HL-60/S4 treated with phorbol 12-myristate 13-acetate at 8.2 ng/mL for 4 days and 3 days (cell line): ENCODE data around the gene LGMN.
"Not testable (repeated sequence)": the region's sequence is repeated elsewhere in the genome, so short reads cannot be mapped to it uniquely, and the experiment has no call there.

ENCODE experiments used
- in situ Hi-C: fragments of 300-500 bp; cut with MboI; formaldehyde crosslinking; loops from 2 replicates; pipeline ENCODE4 v1.15.0; 2022; ENCODE audit warnings: low sequenced_read_pairs

LGMN gene

GRCh38 chr14:92748259-92749016 is at the start of gene LGMN:
LGMN (minus strand) TSS chr14:92748627; CDS start chr14:92732786, 15,841 bp downstream.
- in situ Hi-C loops, result no loop called here

GRCh38 chr14:92794961-92795360 is 46.5 kb upstream of the LGMN start:
- in situ Hi-C loops, result no loop called here

- in situ Hi-C loops, result no loop called here
Measured at GRCh38 chr14:92794547-92794941, 46.1 kb upstream of the LGMN start.

- in situ Hi-C loops, result no loop called here
Measured at GRCh38 chr14:92793709-92794546, 45.5 kb upstream of the LGMN start, which contains the start of gene GOLGA5. GOLGA5 (plus strand) TSS chr14:92794305; CDS start chr14:92797438, 3,133 bp downstream.

- in situ Hi-C loops, result no loop called here
Measured at GRCh38 chr14:92792885-92793284, 44.5 kb upstream of the LGMN start.

GRCh38 chr14:92789457-92790089 is 41.1 kb upstream of the LGMN start:
- in situ Hi-C loops, result no loop called here

- in situ Hi-C loops, result no loop called here
Measured at GRCh38 chr14:92787554-92787953, 39.1 kb upstream of the LGMN start.

GRCh38 chr14:92786427-92786756 is 38.0 kb upstream of the LGMN start:
- in situ Hi-C loops, result no loop called here

- in situ Hi-C loops, result no loop called here
Measured at GRCh38 chr14:92785667-92786426, 37.4 kb upstream of the LGMN start.

- in situ Hi-C loops, result no loop called here
Measured at GRCh38 chr14:92783813-92784431, 35.5 kb upstream of the LGMN start.

- in situ Hi-C loops, result no loop called here
Measured at GRCh38 chr14:92781350-92781749, 32.9 kb upstream of the LGMN start.

- in situ Hi-C loops, result no loop called here
Measured at GRCh38 chr14:92780444-92781232, 32.2 kb upstream of the LGMN start.

GRCh38 chr14:92778868-92779565 is 30.6 kb upstream of the LGMN start:
- in situ Hi-C loops, result loop anchor here (10.0 kb wide), 1 partner anchor 64 kb away; no protein-coding TSS in a partner anchor

GRCh38 chr14:92775292-92775691 is 26.9 kb upstream of the LGMN start:
- in situ Hi-C loops, result loop anchor here (10.0 kb wide), 1 partner anchor 60 kb away; no protein-coding TSS in a partner anchor

- in situ Hi-C loops, result loop anchor here (10.0 kb wide), 1 partner anchor 60 kb away; no protein-coding TSS in a partner anchor
Measured at GRCh38 chr14:92774572-92774971, 26.1 kb upstream of the LGMN start.

- in situ Hi-C loops, result loop anchor here (10.0 kb wide), 1 partner anchor 56 kb away; no protein-coding TSS in a partner anchor
Measured at GRCh38 chr14:92770484-92770883, 22.1 kb upstream of the LGMN start.

- in situ Hi-C loops, result no loop called here
Measured at GRCh38 chr14:92768795-92769194, 20.4 kb upstream of the LGMN start.

GRCh38 chr14:92768236-92768635 is 19.8 kb upstream of the LGMN start:
- in situ Hi-C loops, result not testable (repeated sequence)
